ENCODE measurements around the gene HSD17B14. TPM values are rescaled to one million over a fixed set of nuclear protein-coding genes. Genes with fewer than 3 reads are reported as not detected.

Gene HSD17B14
- total RNA-seq, 1 experiment from 2014 or later = 11.2 TPM

DNA sequence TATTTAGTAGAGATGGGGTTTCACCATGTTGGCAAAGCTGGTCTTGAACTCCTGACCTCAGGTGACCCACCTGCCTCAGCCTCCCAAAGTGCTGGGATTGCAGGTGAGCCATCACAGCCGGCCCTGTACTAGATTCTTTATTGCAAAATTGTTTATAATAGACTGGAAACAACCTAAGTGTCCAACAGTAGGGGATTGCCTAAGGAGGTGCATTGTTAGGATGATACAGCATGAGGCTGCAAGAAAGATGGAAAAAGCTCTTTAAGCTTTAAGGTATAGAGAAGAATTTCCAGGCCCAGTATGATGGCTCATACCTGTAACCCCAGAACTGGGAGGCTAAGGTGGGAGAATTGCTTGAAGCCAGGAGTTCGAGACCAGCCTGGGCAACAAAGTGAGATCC lies 33.7 kb downstream of the HSD17B14 start:
- Histone ChIP-seq H3T11ph (ENCODE audit: low read length) (no peak overlapping the region), H2BK5ac (ENCODE audit: insufficient read length, low read length) (no peak overlapping the region), H3K23ac (ENCODE audit: insufficient read length, low read depth, low read length) (no peak overlapping the region), H3K4me2 (ENCODE audit: insufficient read depth, insufficient read length, low read length) (no peak overlapping the region), H2BK15ac (ENCODE audit: low read depth, low read length) (no peak overlapping the region), H4K91ac (ENCODE audit: insufficient read length, low read depth, low read length) (no peak overlapping the region), H4K20me1 (ENCODE audit: control insufficient read depth, insufficient read depth, insufficient read length) (no peaks in the 10 kb centered on the region), H3K4me1 (ENCODE audit: insufficient read depth, low read length) (peaks cover 6% of the 10 kb centered on the region; the same call in 1 of the 2 replicates), H3K79me1 (ENCODE audit: insufficient read depth, low read depth, low read length, poor library complexity, severe bottlenecking) (no peaks in the 10 kb centered on the region), H2AK5ac (ENCODE audit: insufficient read length, low read length) (no peak overlapping the region), H2BK20ac (ENCODE audit: low read depth, low read length, poor library complexity, severe bottlenecking) (no peak overlapping the region), H4K5ac (ENCODE audit: insufficient read length, low read depth, low read length) (no peak overlapping the region), H3K9me3 (ENCODE audit: control insufficient read depth, low read depth, low read length) (no peaks in the 10 kb centered on the region), H3K14ac (ENCODE audit: insufficient read depth, low read length) (no peak overlapping the region), H3K27me3 (ENCODE audit: insufficient read depth, low read length) (no peaks in the 10 kb centered on the region), H3K4ac (ENCODE audit: low read depth, low read length) (no peak overlapping the region), H3K27ac (ENCODE audit: insufficient read length, low read depth, low read length) (no peak overlapping the region), H4K8ac (replicated peaks; ENCODE audit: insufficient read length, low read depth, low read length) (no peak overlapping the region), H2BK12ac (ENCODE audit: insufficient read length, low read depth, low read length) (no peak overlapping the region), H3K79me2 (ENCODE audit: insufficient read depth, low read length) (no peaks in the 10 kb centered on the region), H3K23me2 (ENCODE audit: insufficient read length, low read depth, low read length, poor library complexity, severe bottlenecking) (no peaks in the 10 kb centered on the region), H3K9ac (ENCODE audit: extremely low read depth, insufficient read length, low read length) (no peak overlapping the region), H3K18ac (ENCODE audit: insufficient read length, low read depth, low read length) (no peak overlapping the region), H2BK120ac (ENCODE audit: low read depth, low read length, poor library complexity, severe bottlenecking) (no peak overlapping the region), H3K56ac (ENCODE audit: insufficient read length, low read depth, low read length) (no peak overlapping the region), H2AFZ (ENCODE audit: low read length) (no peak overlapping the region)
- Mint-ChIP-seq H3K27me3 (ENCODE audit: low read depth) (no peaks in the 10 kb centered on the region; the same call in none of the 2 replicates), H3K4me1 (peaks cover 27 to 37% of the 10 kb centered on the region in 2 experiments), H3K4me3 (no peak overlapping the region), H3K9me3 (no peaks in the 10 kb centered on the region), H3K27ac (no peak overlapping the region), H3K36me3 (ENCODE audit: insufficient read depth in 1 of 3, low read depth in 3 of 3) (no peaks in the 10 kb centered on the region; a peak in 2 of 7 replicates)
- DNase-seq = no peak
- WGBS (ENCODE audit: extremely low coverage, insufficient read length, low lambda C conversion rate) = no CpG with 5 or more reads among the region's 2 CpGs
- TF ChIP-seq, protein P1, sequence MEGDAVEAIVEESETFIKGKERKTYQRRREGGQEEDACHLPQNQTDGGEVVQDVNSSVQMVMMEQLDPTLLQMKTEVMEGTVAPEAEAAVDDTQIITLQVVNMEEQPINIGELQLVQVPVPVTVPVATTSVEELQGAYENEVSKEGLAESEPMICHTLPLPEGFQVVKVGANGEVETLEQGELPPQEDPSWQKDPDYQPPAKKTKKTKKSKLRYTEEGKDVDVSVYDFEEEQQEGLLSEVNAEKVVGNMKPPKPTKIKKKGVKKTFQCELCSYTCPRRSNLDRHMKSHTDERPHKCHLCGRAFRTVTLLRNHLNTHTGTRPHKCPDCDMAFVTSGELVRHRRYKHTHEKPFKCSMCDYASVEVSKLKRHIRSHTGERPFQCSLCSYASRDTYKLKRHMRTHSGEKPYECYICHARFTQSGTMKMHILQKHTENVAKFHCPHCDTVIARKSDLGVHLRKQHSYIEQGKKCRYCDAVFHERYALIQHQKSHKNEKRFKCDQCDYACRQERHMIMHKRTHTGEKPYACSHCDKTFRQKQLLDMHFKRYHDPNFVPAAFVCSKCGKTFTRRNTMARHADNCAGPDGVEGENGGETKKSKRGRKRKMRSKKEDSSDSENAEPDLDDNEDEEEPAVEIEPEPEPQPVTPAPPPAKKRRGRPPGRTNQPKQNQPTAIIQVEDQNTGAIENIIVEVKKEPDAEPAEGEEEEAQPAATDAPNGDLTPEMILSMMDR (conservative IDR thresholded peaks at IDR 0.05) = no peak

Measured in H9 (cell line).